B cell (primary cell): ENCODE data around the gene PLEK2. TPM values are rescaled to one million over a fixed set of nuclear protein-coding genes. Genes with fewer than 3 reads are reported as not detected.

ENCODE experiments used
- ATAC-seq: fragments of 200-7000 bp; cut with Tn5 transposase; one replicate; pipeline ENCODE4 v1.10.0; 2021; ENCODE audit warnings: low read depth, mild to moderate bottlenecking, moderate number of reproducible peaks, moderate library complexity
- CTCF ChIA-PET: fragments of 350-600 bp; sonication (Branson Sonifier 250); formaldehyde crosslinking; loops from one replicate; lab custom pipeline; 2021; ENCODE audit warnings: antibody characterized with exemption, inconsistent platforms; lab: Charles Lee
- POLR2A ChIA-PET: fragments of 350-600 bp; sonication (Branson Sonifier 250); formaldehyde crosslinking; loops from one replicate; lab custom pipeline; 2021; ENCODE audit warnings: antibody characterized with exemption; lab: Charles Lee
- DNase-seq: peaks from one replicate; pipeline ENCODE4 v3.0.0; 2013
- H2AFZ ChIP-seq: 2 replicates; pipeline ENCODE4 v1.6.1; 2012; ENCODE audit warnings: mild to moderate bottlenecking, low read depth, low read length; ENCODE audit not compliant: insufficient read depth, poor library complexity, severe bottlenecking
- H3K27ac ChIP-seq, 2 donors: 1 replicate in 1 of 2; 2 replicates in 1 of 2; pipeline ENCODE4 v1.5.1; 2012 to 2013; ENCODE audit warnings: low read length in 2 of 2, mild to moderate bottlenecking in 2 of 2, moderate library complexity in 1 of 2
- H3K27me3 ChIP-seq, 4 experiments: fragments of 200-600 bp in 1 of 4; sonication (generic) in 1 of 4; replicated peaks in 1 of 4; 1 replicate in 2 of 4; 2 replicates in 2 of 4; pipeline versions ENCODE4 v1.6.1 to v1.7.0; 2013 to 2016; ENCODE audit warnings: low read length in 3 of 4, mild to moderate bottlenecking in 2 of 4, mixed read lengths in 1 of 4, moderate library complexity in 1 of 4; ENCODE audit not compliant: insufficient read depth in 4 of 4, control insufficient read depth in 3 of 4; ENCODE audit errors: control extremely low read depth in 1 of 4
- H3K36me3 ChIP-seq, 2 experiments: replicated peaks in 1 of 2; 1 replicate in 1 of 2; 2 replicates in 1 of 2; pipeline versions ENCODE4 v1.6.1 to v1.7.1; 2013; ENCODE audit warnings: low read length in 1 of 2; ENCODE audit not compliant: insufficient read depth in 2 of 2, control insufficient read depth in 1 of 2; ENCODE audit errors: control extremely low read depth in 1 of 2, extremely low read depth in 1 of 2
- H3K4me1 ChIP-seq, 2 donors: fragments of 200-600 bp in 1 of 2; sonication (generic) in 1 of 2; 1 replicate in 1 of 2; 2 replicates in 1 of 2; pipeline versions ENCODE4 v1.5.1 to v1.6.1; 2013 to 2017; ENCODE audit warnings: low read length in 2 of 2; ENCODE audit not compliant: control insufficient read depth in 2 of 2, insufficient read depth in 2 of 2
- H3K4me2 ChIP-seq: replicated peaks from 2 replicates; pipeline ENCODE3; 2012; ENCODE audit warnings: mild to moderate bottlenecking, low read depth, low read length; ENCODE audit not compliant: poor library complexity, severe bottlenecking
- H3K4me3 ChIP-seq, 5 experiments: fragments of 200-600 bp in 1 of 5; sonication (generic) in 1 of 5; 1 replicate in 3 of 5; 2 replicates in 2 of 5; pipeline versions ENCODE4 v1.5.1 to v1.7.0; 2011 to 2016; ENCODE audit warnings: low read length in 4 of 5, mild to moderate bottlenecking in 4 of 5, low read depth in 2 of 5, control low read depth in 1 of 5, moderate library complexity in 1 of 5; ENCODE audit not compliant: insufficient read depth in 1 of 5; ENCODE audit errors: control extremely low read depth in 1 of 5, extremely low read depth in 1 of 5
- H3K79me2 ChIP-seq: fragments of 200-600 bp; sonication (generic); one replicate; pipeline ENCODE4 v1.6.0; 2016; ENCODE audit warnings: low read length; ENCODE audit not compliant: control insufficient read depth, insufficient read depth
- H3K9ac ChIP-seq: fragments of 200-600 bp; sonication (generic); 2 replicates; pipeline ENCODE4 v1.6.1; 2017; ENCODE audit warnings: mild to moderate bottlenecking, low read length, moderate library complexity
- H3K9me3 ChIP-seq, 3 donors: one replicate each; pipeline versions ENCODE4 v1.6.1 to v1.7.1; 2013; ENCODE audit warnings: low read length in 2 of 3; ENCODE audit not compliant: control insufficient read depth in 2 of 3, insufficient read depth in 1 of 3; ENCODE audit errors: control extremely low read depth in 1 of 3
- H4K20me1 ChIP-seq: 2 replicates; pipeline ENCODE4 v1.6.0; 2012; ENCODE audit warnings: mild to moderate bottlenecking, low read length; ENCODE audit not compliant: insufficient read depth, control insufficient read depth, poor library complexity, severe bottlenecking
- H3K27ac Mint-ChIP-seq: one replicate; pipeline ENCODE4 v1.8.0; 2021; ENCODE audit warnings: mixed read lengths
- H3K27me3 Mint-ChIP-seq: one replicate; pipeline ENCODE4 v1.8.0; 2021; ENCODE audit warnings: mixed read lengths
- H3K4me1 Mint-ChIP-seq: one replicate; pipeline ENCODE4 v1.8.0; 2021; ENCODE audit warnings: mixed read lengths
- H3K4me3 Mint-ChIP-seq: one replicate; pipeline ENCODE4 v1.8.0; 2021; ENCODE audit warnings: mixed read lengths
- H3K9me3 Mint-ChIP-seq: one replicate; pipeline ENCODE4 v1.8.0; 2022; ENCODE audit warnings: mixed read lengths; ENCODE audit not compliant: insufficient read depth
- EZH2 ChIP-seq: IDR thresholded peaks from 2 replicates; pipeline ENCODE4 v1.6.1; 2012; ENCODE audit warnings: borderline replicate concordance, low read depth, mild to moderate bottlenecking, moderate library complexity, low read length; ENCODE audit not compliant: insufficient read depth, poor library complexity, severe bottlenecking
- WGBS: methylation state at CpG from one replicate; pipeline ENCODE4 v1.1.5; 2013; ENCODE audit warnings: missing lambda C conversion rate; ENCODE audit not compliant: insufficient coverage; 5-methylcytosine and 5-hydroxymethylcytosine counted together
- intact Hi-C: fragments of 100-400 bp; cut with micrococcal nuclease; formaldehyde crosslinking; loops from one replicate; pipeline ENCODE4 v1.10.0; 2022
- polyA plus RNA-seq: library from polyadenylated mRNA; depleted of rRNA; stranded (reverse); fragments of >200 nt; gene quantifications from 2 replicates; pipeline ENCODE4 v1.2.3, GENCODE V29; 2012
- total RNA-seq, 2 donors: library from RNA; stranded (reverse); fragments of 120-200 nt in 1 of 2; gene quantifications; 1 replicate in 1 of 2; 2 replicates in 1 of 2; pipeline versions ENCODE4 v1.2.3 to v1.2.4, GENCODE V29; 2013 to 2022
- TF ChIP-seq, protein P1 (sequence below): fragments of 200-600 bp; IDR thresholded peaks from one replicate; pipeline ENCODE4 v1.8.0; 2022; ENCODE audit warnings: antibody characterized with exemption, mild to moderate bottlenecking

PLEK2 gene
- total and polyA plus RNA-seq, 2 donors (not counting 1 experiment from before 2014, with no cell fraction given) = not detected

GRCh38 chr14:67371247-67372148 lies 40.5 kb downstream of the PLEK2 start:
- ChIA-PET CTCF (no interaction called here), POLR2A (no interaction called here)
- H3K27ac ChIP-seq = no peak overlapping the region
- intact Hi-C loops = no loop called here
- TF ChIP-seq, protein P1, sequence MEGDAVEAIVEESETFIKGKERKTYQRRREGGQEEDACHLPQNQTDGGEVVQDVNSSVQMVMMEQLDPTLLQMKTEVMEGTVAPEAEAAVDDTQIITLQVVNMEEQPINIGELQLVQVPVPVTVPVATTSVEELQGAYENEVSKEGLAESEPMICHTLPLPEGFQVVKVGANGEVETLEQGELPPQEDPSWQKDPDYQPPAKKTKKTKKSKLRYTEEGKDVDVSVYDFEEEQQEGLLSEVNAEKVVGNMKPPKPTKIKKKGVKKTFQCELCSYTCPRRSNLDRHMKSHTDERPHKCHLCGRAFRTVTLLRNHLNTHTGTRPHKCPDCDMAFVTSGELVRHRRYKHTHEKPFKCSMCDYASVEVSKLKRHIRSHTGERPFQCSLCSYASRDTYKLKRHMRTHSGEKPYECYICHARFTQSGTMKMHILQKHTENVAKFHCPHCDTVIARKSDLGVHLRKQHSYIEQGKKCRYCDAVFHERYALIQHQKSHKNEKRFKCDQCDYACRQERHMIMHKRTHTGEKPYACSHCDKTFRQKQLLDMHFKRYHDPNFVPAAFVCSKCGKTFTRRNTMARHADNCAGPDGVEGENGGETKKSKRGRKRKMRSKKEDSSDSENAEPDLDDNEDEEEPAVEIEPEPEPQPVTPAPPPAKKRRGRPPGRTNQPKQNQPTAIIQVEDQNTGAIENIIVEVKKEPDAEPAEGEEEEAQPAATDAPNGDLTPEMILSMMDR = no peak
- no peak for TF ChIP-seq EZH2
- no peak overlapping the region for H3K4me2 ChIP-seq
- no peaks in the 10 kb centered on the region for H3K27me3 ChIP-seq
- H3K27ac Mint-ChIP-seq = no peak overlapping the region
- H3K4me3 Mint-ChIP-seq = no peak overlapping the region
- DNase-seq (no peak), ATAC-seq (no peak)
- no CpG with 5 or more reads among the region's 4 CpGs for WGBS
- H2AFZ ChIP-seq = no peak overlapping the region
- H3K9me3 ChIP-seq = no peaks in the 10 kb centered on the region
- H3K4me3 ChIP-seq = no peak overlapping the region
- H3K9me3 Mint-ChIP-seq = no peaks in the 10 kb centered on the region
- no peaks in the 10 kb centered on the region for H3K27me3 Mint-ChIP-seq
- peaks cover 13% of the 10 kb centered on the region for H3K4me1 Mint-ChIP-seq
- H3K36me3 ChIP-seq = peaks cover 5 to 81% of the 10 kb centered on the region in 2 experiments
- peaks cover 26% of the 10 kb centered on the region for H4K20me1 ChIP-seq
- H3K79me2 ChIP-seq = peaks cover 22% of the 10 kb centered on the region
- no peaks in the 10 kb centered on the region for H3K4me1 ChIP-seq
- no peak overlapping the region for H3K9ac ChIP-seq

GRCh38 chr14:67370830-67371229 lies 41.1 kb downstream of the PLEK2 start:
- H3K9me3 ChIP-seq = no peaks in the 10 kb centered on the region
- POLR2A ChIA-PET = no interaction called here

More at GRCh38 chr14:67370830-67371229, 41.1 kb downstream of the PLEK2 start:
- no peak overlapping the region for H3K27ac Mint-ChIP-seq
- no peak for DNase-seq
- no peak overlapping the region for H3K4me3 Mint-ChIP-seq
- no peak for TF ChIP-seq EZH2
- TF ChIP-seq, protein P1 = no peak
- no peaks in the 10 kb centered on the region for H3K4me1 ChIP-seq
- 100% methylated on average over 1 of the region's 5 CpGs for WGBS
- H3K4me3 ChIP-seq = no peak overlapping the region
- peaks cover 29% of the 10 kb centered on the region for H3K79me2 ChIP-seq
- peaks cover 31% of the 10 kb centered on the region for H4K20me1 ChIP-seq
- no peaks in the 10 kb centered on the region for H3K9me3 Mint-ChIP-seq
- intact Hi-C loops = no loop called here
- no peak overlapping the region for H3K4me2 ChIP-seq
- H3K9ac ChIP-seq = no peak overlapping the region
- H2AFZ ChIP-seq = no peak overlapping the region
- H3K27me3 ChIP-seq = no peaks in the 10 kb centered on the region
- no peaks in the 10 kb centered on the region for H3K27me3 Mint-ChIP-seq
- H3K36me3 ChIP-seq = peaks cover 3 to 81% of the 10 kb centered on the region in 2 experiments
- no peak for ATAC-seq
- H3K4me1 Mint-ChIP-seq = peaks cover 15% of the 10 kb centered on the region
- CTCF ChIA-PET = no interaction called here
- no peak overlapping the region for H3K27ac ChIP-seq
